HCT116 (cell line): ENCODE measurements around the gene RAB38. TPM values are rescaled to one million over a fixed set of nuclear protein-coding genes. Genes with fewer than 3 reads are reported as not detected.

ENCODE experiments used
- ATAC-seq: fragments of 200-7000 bp; cut with Tn5 transposase; 2 replicates; pipeline ENCODE4 v1.9.1; 2020; ENCODE audit warnings: mild to moderate bottlenecking, moderate library complexity
- BruUV-seq: library from RNA; stranded (reverse); fragments of 400-500 nt; replicated peaks from 2 replicates; lab custom pipeline; 2021; lab: Mats Ljungman, UMichigan
- CTCF ChIA-PET: fragments of 300-600 bp; sonication (Branson Sonifier 250); formaldehyde crosslinking; loops from one replicate; lab custom pipeline; 2021; ENCODE audit warnings: antibody characterized with exemption; lab: Charles Lee
- POLR2A ChIA-PET: fragments of 300-600, 350-600 bp; sonication (Branson Sonifier 250); formaldehyde crosslinking; loops from one replicate; lab custom pipeline; 2021; ENCODE audit warnings: antibody characterized with exemption; lab: Charles Lee
- RAD21 ChIA-PET, 2 experiments: fragments of 300-600 bp; sonication (Branson Sonifier 250); formaldehyde crosslinking; loops; one replicate each; lab custom pipeline; 2023; ENCODE audit warnings: low total read pairs in 2 of 2; ENCODE audit not compliant: uncharacterized antibody in 2 of 2, unreplicated experiment in 2 of 2, low non-redundant PET in 1 of 2; lab: Charles Lee
- DNase-seq: peaks from one replicate; pipeline ENCODE4 v3.0.0-alpha.2; 2010; ENCODE audit warnings: low read depth, low spot score
- H2AFZ ChIP-seq: fragments of 200-600 bp; shearing (Covaris generic), sonication (generic); 2 replicates; pipeline ENCODE4 v1.6.1; 2017; ENCODE audit warnings: low read depth, mixed run types, mixed read lengths, antibody characterized with exemption, low read length; ENCODE audit not compliant: poor library complexity, severe bottlenecking
- H3K27ac ChIP-seq: 2 replicates; pipeline ENCODE4 v1.5.1; 2012; ENCODE audit warnings: low read depth, low read length
- H3K27me3 ChIP-seq: fragments of 200-600 bp; sonication (generic); 2 replicates; pipeline ENCODE4 v1.6.1; 2016; ENCODE audit warnings: mixed run types, low read length, mixed read lengths; ENCODE audit not compliant: insufficient read depth
- H3K36me3 ChIP-seq, 2 experiments: fragments of 200-500 bp in 1 of 2; fragments of 200-600 bp in 1 of 2; sonication (Bioruptor generic) in 1 of 2; sonication (generic) in 1 of 2; 2 replicates each; pipeline versions ENCODE4 v1.5.1 to v1.6.1; 2014 to 2016; ENCODE audit warnings: low read length in 2 of 2, inconsistent platforms in 1 of 2, mixed read lengths in 1 of 2, mixed run types in 1 of 2; ENCODE audit not compliant: insufficient read depth in 2 of 2, control insufficient read depth in 1 of 2
- H3K4me1 ChIP-seq, 2 experiments: fragments of 200-600 bp in 1 of 2; sonication (generic) in 1 of 2; 2 replicates each; pipeline versions ENCODE4 v1.5.1 to v1.6.1; 2012 to 2017; ENCODE audit warnings: low read length in 2 of 2, inconsistent platforms in 1 of 2, mild to moderate bottlenecking in 1 of 2, mixed read lengths in 1 of 2, mixed run types in 1 of 2, moderate library complexity in 1 of 2; ENCODE audit not compliant: insufficient read depth in 2 of 2, control insufficient read depth in 1 of 2
- H3K4me2 ChIP-seq: fragments of 200-600 bp; sonication (generic); 2 replicates; pipeline ENCODE4 v1.6.1; 2017; ENCODE audit warnings: mixed run types, low read length, mixed read lengths
- H3K4me3 ChIP-seq, 2 experiments: fragments of 200-600 bp in 1 of 2; sonication (generic) in 1 of 2; replicated peaks in 1 of 2; 2 replicates each; pipeline ENCODE4 v1.5.1; 2011 to 2016; ENCODE audit warnings: low read length in 2 of 2, control low read depth in 1 of 2, low read depth in 1 of 2, mild to moderate bottlenecking in 1 of 2, mixed read lengths in 1 of 2, mixed run types in 1 of 2
- H3K79me2 ChIP-seq: fragments of 200-600 bp; sonication (generic); 2 replicates; pipeline ENCODE4 v1.6.1; 2017; ENCODE audit warnings: mild to moderate bottlenecking, mixed run types, low read length, moderate library complexity, mixed read lengths; ENCODE audit not compliant: insufficient read depth
- H3K9ac ChIP-seq: fragments of 200-600 bp; sonication (generic); 2 replicates; pipeline ENCODE4 v1.6.1; 2016; ENCODE audit warnings: low read length, mixed read lengths
- H3K9me2 ChIP-seq: fragments of 200-600 bp; sonication (generic), shearing (Covaris generic); 2 replicates; pipeline ENCODE4 v1.6.1; 2017; ENCODE audit warnings: mixed run types, mild to moderate bottlenecking, moderate library complexity; ENCODE audit not compliant: insufficient read depth
- H3K9me3 ChIP-seq, 2 experiments: fragments of 200-500 bp in 1 of 2; fragments of 200-600 bp in 1 of 2; sonication (Bioruptor generic) in 1 of 2; sonication (generic) in 1 of 2; 2 replicates each; pipeline ENCODE4 v1.6.1; 2014 to 2017; ENCODE audit warnings: low read length in 2 of 2, mixed read lengths in 2 of 2, inconsistent platforms in 1 of 2, low read depth in 1 of 2, mild to moderate bottlenecking in 1 of 2, mixed run types in 1 of 2, moderate library complexity in 1 of 2; ENCODE audit not compliant: control insufficient read depth in 1 of 2, insufficient read depth in 1 of 2
- H4K20me1 ChIP-seq: fragments of 200-600 bp; sonication (generic), shearing (Covaris generic); 2 replicates; pipeline ENCODE4 v1.6.1; 2017; ENCODE audit warnings: mixed run types, mild to moderate bottlenecking, moderate library complexity; ENCODE audit not compliant: insufficient read depth
- CBX3 ChIP-seq: IDR thresholded peaks from 2 replicates; pipeline ENCODE4 v1.6.1; 2012; ENCODE audit warnings: low read depth
- EGR1 ChIP-seq: IDR thresholded peaks from 2 replicates; pipeline ENCODE4 v1.6.1; 2012; ENCODE audit warnings: low read depth
- ELF1 ChIP-seq: IDR thresholded peaks from 2 replicates; pipeline ENCODE4 v1.6.1; 2012; ENCODE audit warnings: low read depth, borderline replicate concordance
- EZH2 ChIP-seq: fragments of 200-600 bp; sonication (generic); IDR thresholded peaks from 2 replicates; pipeline ENCODE4 v1.6.1; 2017; ENCODE audit warnings: antibody characterized with exemption, mixed run types
- EZH2phosphoT487 ChIP-seq: fragments of 200-600 bp; IDR thresholded peaks from 2 replicates; pipeline ENCODE4 v1.6.1; 2018; ENCODE audit warnings: antibody characterized with exemption, borderline replicate concordance
- FOSL1 ChIP-seq: IDR thresholded peaks from 2 replicates; pipeline ENCODE4 v1.6.1; 2012; ENCODE audit warnings: low read depth
- JUND ChIP-seq: IDR thresholded peaks from 2 replicates; pipeline ENCODE4 v1.6.1; 2012
- POLR2A ChIP-seq: IDR thresholded peaks from 2 replicates; pipeline ENCODE4 v1.7.0; 2011; ENCODE audit warnings: borderline replicate concordance; ENCODE audit not compliant: insufficient read depth, insufficient read length; ENCODE audit errors: extremely low read depth
- POLR2AphosphoS5 ChIP-seq: IDR thresholded peaks from 2 replicates; pipeline ENCODE4 v1.6.1; 2011; ENCODE audit warnings: mild to moderate bottlenecking, low read depth, low read length, moderate library complexity
- RAD21 ChIP-seq: IDR thresholded peaks from 2 replicates; pipeline ENCODE4 v1.6.1; 2012; ENCODE audit warnings: low read depth, mild to moderate bottlenecking
- SP1 ChIP-seq: IDR thresholded peaks from 2 replicates; pipeline ENCODE4 v1.6.1; 2012; ENCODE audit warnings: low read depth
- TCF7L2 ChIP-seq: IDR thresholded peaks from 2 replicates; pipeline ENCODE4 v1.7.0; 2011; ENCODE audit warnings: borderline replicate concordance, inconsistent platforms; ENCODE audit not compliant: insufficient read depth, insufficient read length; ENCODE audit errors: extremely low read depth
- YY1 ChIP-seq: IDR thresholded peaks from 2 replicates; pipeline ENCODE4 v1.6.1; 2011; ENCODE audit warnings: low read length, low read depth, moderate library complexity, mild to moderate bottlenecking; ENCODE audit not compliant: insufficient replicate concordance; ENCODE audit errors: extremely low read depth
- ZFX ChIP-seq: fragments of 450-650 bp; IDR thresholded peaks from 2 replicates; pipeline ENCODE4 v1.6.1; 2017
- ZNF274 ChIP-seq: fragments of 200-500 bp; sonication (Bioruptor generic); IDR thresholded peaks from 2 replicates; pipeline ENCODE4 v1.6.1; 2014; ENCODE audit warnings: mild to moderate bottlenecking, low read depth, low read length, inconsistent platforms
- intact Hi-C: fragments of 100-400 bp; cut with micrococcal nuclease; formaldehyde crosslinking; loops from 2 replicates; pipeline ENCODE4 v1.10.0; 2022
- total RNA-seq: library from RNA; stranded (reverse); gene quantifications from one replicate; pipeline ENCODE4 v1.2.1, GENCODE V29; 2021; ENCODE audit not compliant: unreplicated experiment
- TF ChIP-seq, protein P1 (sequence below): IDR thresholded peaks from 2 replicates; pipeline ENCODE4 v1.6.1; 2012
- TF ChIP-seq, protein P2 (sequence below): IDR thresholded peaks from 2 replicates; pipeline ENCODE4 v1.6.1; 2011; ENCODE audit warnings: mild to moderate bottlenecking, low read length, moderate library complexity; ENCODE audit not compliant: insufficient replicate concordance; ENCODE audit errors: extremely low read depth
- TF ChIP-seq, protein P3 (sequence below): IDR thresholded peaks from 2 replicates; pipeline ENCODE4 v1.6.1; 2012; ENCODE audit warnings: low read depth

RAB38 gene
- total RNA-seq, 1 experiment from 2014 or later: 15.1 TPM

DNA sequence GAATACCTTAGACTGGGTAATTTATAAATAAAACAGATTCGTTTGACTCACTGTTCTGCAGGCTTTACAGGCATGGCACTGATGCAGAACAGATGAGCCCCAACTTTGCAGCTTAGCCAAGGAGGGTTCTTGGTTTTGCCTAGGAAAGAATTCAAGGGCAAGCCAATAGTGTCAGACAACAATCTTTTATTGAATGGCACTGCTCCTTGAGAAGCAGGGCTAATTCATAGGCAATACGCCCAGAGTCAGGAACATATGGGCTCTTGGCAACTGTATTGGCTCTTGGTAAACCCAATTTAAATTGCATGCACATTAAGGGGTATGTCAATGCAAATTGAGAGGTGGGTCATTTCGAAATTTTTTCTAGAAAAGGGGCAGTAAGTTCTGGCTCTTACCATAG is 87.9 kb downstream of the RAB38 start:
- Histone ChIP-seq H3K79me2 (no peaks in the 10 kb centered on the region), H4K20me1 (no peaks in the 10 kb centered on the region), H3K27me3 (no peaks in the 10 kb centered on the region), H2AFZ (no peak overlapping the region), H3K4me3 (no peak overlapping the region), H3K9me3 (no peaks in the 10 kb centered on the region), H3K36me3 (no peaks in the 10 kb centered on the region)
- POLR2A ChIA-PET: no interaction called here
- no TSS peak for BruUV-seq
- DNase-seq (no peak), ATAC-seq (no peak)
- intact Hi-C loops: no loop called here
- CTCF ChIA-PET: no interaction called here
- TF ChIP-seq JUND (no peak), POLR2A (no peak), SP1 (no peak), ZFX (no peak), YY1 (no peak), CBX3 (no peak), EZH2phosphoT487 (no peak), FOSL1 (no peak), EGR1 (no peak), POLR2AphosphoS5 (no peak), TCF7L2 (no peak), EZH2 (no peak), ZNF274 (no peak), RAD21 (no peak), ELF1 (no peak)
- TF ChIP-seq, protein P1, sequence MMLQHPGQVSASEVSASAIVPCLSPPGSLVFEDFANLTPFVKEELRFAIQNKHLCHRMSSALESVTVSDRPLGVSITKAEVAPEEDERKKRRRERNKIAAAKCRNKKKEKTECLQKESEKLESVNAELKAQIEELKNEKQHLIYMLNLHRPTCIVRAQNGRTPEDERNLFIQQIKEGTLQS: no peak
- TF ChIP-seq, protein P2, sequence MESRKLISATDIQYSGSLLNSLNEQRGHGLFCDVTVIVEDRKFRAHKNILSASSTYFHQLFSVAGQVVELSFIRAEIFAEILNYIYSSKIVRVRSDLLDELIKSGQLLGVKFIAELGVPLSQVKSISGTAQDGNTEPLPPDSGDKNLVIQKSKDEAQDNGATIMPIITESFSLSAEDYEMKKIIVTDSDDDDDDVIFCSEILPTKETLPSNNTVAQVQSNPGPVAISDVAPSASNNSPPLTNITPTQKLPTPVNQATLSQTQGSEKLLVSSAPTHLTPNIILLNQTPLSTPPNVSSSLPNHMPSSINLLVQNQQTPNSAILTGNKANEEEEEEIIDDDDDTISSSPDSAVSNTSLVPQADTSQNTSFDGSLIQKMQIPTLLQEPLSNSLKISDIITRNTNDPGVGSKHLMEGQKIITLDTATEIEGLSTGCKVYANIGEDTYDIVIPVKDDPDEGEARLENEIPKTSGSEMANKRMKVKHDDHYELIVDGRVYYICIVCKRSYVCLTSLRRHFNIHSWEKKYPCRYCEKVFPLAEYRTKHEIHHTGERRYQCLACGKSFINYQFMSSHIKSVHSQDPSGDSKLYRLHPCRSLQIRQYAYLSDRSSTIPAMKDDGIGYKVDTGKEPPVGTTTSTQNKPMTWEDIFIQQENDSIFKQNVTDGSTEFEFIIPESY: no peak
- TF ChIP-seq, protein P3, sequence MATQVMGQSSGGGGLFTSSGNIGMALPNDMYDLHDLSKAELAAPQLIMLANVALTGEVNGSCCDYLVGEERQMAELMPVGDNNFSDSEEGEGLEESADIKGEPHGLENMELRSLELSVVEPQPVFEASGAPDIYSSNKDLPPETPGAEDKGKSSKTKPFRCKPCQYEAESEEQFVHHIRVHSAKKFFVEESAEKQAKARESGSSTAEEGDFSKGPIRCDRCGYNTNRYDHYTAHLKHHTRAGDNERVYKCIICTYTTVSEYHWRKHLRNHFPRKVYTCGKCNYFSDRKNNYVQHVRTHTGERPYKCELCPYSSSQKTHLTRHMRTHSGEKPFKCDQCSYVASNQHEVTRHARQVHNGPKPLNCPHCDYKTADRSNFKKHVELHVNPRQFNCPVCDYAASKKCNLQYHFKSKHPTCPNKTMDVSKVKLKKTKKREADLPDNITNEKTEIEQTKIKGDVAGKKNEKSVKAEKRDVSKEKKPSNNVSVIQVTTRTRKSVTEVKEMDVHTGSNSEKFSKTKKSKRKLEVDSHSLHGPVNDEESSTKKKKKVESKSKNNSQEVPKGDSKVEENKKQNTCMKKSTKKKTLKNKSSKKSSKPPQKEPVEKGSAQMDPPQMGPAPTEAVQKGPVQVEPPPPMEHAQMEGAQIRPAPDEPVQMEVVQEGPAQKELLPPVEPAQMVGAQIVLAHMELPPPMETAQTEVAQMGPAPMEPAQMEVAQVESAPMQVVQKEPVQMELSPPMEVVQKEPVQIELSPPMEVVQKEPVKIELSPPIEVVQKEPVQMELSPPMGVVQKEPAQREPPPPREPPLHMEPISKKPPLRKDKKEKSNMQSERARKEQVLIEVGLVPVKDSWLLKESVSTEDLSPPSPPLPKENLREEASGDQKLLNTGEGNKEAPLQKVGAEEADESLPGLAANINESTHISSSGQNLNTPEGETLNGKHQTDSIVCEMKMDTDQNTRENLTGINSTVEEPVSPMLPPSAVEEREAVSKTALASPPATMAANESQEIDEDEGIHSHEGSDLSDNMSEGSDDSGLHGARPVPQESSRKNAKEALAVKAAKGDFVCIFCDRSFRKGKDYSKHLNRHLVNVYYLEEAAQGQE: no peak
- TF ChIP-seq, all 23 proteins: peak for 0
- RAD21 ChIA-PET: no interaction called here
- no peak overlapping the region for H3K4me2 ChIP-seq
- H3K4me1 ChIP-seq: no peaks in the 10 kb centered on the region
- no peak overlapping the region for H3K9ac ChIP-seq
- H3K9me2 ChIP-seq: no peaks in the 10 kb centered on the region
- no peak overlapping the region for H3K27ac ChIP-seq
